ENCODE measurements around the gene SLF2. TPM values are rescaled to one million over a fixed set of nuclear protein-coding genes. Genes with fewer than 3 reads are reported as not detected.

Gene SLF2
- total RNA-seq, 3 donors from 2014 or later, result 16.6 to 18.6 (median 17.6) TPM

DNA sequence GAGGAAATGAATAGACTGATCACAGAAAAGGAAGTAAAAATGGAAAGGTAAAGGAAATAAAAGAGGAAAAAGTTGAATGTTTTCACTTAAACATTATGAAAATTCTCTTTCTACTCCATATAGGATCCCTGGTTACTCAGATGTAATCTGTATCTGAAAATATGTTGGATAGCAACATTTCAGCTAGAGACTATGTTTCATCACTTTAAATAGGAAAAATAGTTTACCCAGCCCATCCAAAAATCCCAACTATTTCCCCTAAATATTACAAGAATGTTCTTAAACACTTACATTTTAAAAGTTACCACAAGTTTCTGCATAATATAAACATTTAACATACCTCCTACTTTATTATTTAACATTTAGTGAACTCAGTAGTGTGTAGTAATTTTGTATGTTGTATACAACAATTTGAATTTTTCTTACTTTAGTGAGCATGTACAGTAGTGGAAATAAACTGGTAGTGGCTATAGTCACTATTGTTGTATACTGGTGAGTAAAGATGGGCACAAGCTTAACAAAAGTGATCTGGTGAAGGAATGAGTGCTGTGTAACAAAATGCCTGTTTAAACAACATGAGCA, 27.1 kb downstream of the SLF2 start:
- Mint-ChIP-seq H3K9me3 (no peaks in the 10 kb centered on the region), H3K27me3 (ENCODE audit: low read depth) (no peaks in the 10 kb centered on the region), H3K36me3 (ENCODE audit: insufficient read depth) (peaks cover 28% of the 10 kb centered on the region), H3K4me3 (no peak overlapping the region), H3K4me1 (ENCODE audit: low read depth) (peaks cover 16% of the 10 kb centered on the region)
- DNase-seq (no peak), ATAC-seq (no peak)

DNA sequence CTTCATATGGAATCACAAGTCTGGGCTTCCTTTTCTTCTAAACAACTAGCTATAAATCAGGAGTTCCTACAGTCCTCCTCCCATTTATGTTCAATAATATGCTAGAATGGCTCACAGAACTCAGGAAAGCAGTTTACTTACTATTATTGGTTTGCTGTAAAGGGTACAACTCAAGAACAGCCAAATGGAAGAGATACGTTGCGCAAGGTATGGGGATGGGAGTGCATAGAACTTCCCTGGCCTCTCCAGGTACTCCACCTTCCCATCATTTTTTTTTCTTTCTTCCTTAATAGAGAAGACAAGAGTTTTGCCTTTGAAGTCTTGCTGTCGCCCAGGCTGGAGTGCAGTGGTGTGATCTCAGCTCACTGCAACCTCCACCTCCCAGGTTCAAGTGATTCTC, 29.5 kb downstream of the SLF2 start:
- H3K4me3 Mint-ChIP-seq, result no peak overlapping the region
- peaks cover 16% of the 10 kb centered on the region for H3K4me1 Mint-ChIP-seq (ENCODE audit: low read depth)

DNA sequence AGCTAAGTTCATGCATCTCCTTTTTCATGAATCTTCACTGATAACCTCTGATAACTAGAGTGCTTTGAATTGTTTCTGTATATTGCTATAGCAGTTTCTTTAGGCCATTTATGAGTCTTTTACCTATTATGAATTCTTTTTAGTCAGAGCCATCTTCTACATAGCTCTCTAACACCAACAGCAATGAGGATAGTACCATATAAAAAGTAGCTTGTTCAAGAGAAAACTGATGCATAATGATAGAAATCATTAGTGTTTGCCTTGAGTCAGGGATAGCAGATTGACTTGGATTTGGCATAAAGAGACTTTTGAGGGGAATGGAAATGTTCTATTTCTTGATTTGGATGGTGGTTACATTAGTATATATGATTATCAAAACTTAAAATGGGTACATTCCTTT, 30.7 kb downstream of the SLF2 start:
- H3K27me3 Mint-ChIP-seq (ENCODE audit: low read depth), result no peaks in the 10 kb centered on the region
- peaks cover 16% of the 10 kb centered on the region for H3K4me1 Mint-ChIP-seq (ENCODE audit: low read depth)
- DNase-seq (no peak), ATAC-seq (peak in 1 of 2 donors; percentile 38)
- H3K9me3 Mint-ChIP-seq, result no peaks in the 10 kb centered on the region
- no peak overlapping the region for H3K4me3 Mint-ChIP-seq
- H3K36me3 Mint-ChIP-seq (ENCODE audit: insufficient read depth), result peaks cover 32% of the 10 kb centered on the region

More for the DNA sequence above, 29.5 kb downstream of the SLF2 start:
- DNase-seq (no peak), ATAC-seq (no peak)
- no peaks in the 10 kb centered on the region for H3K27me3 Mint-ChIP-seq (ENCODE audit: low read depth)
- peaks cover 30% of the 10 kb centered on the region for H3K36me3 Mint-ChIP-seq (ENCODE audit: insufficient read depth)
- no peaks in the 10 kb centered on the region for H3K9me3 Mint-ChIP-seq

DNA sequence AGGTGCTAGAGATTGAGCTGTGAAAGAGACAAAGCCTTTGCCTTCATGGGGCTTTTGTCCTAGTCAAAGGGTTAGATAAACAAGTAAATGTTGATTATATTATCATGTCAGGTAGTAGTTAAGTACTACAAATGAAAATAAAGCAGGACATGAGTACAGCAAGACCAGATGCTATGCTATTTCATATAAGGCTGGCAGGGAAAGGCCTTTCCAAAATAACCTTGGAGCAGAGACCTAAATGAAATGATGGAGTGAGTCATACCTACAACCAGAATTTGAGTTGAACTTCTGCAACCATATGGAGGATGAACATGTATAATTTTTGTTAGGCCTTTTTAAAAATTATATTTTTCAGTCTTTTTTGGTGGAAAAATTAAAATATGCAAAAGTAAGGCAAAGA, 33.0 kb downstream of the SLF2 start:
- Mint-ChIP-seq H3K9me3 (no peaks in the 10 kb centered on the region), H3K4me3 (no peak overlapping the region), H3K36me3 (ENCODE audit: insufficient read depth) (peaks cover 34% of the 10 kb centered on the region), H3K27me3 (ENCODE audit: low read depth) (no peaks in the 10 kb centered on the region), H3K4me1 (ENCODE audit: low read depth) (peaks cover 16% of the 10 kb centered on the region)
- ATAC-seq (no peak), DNase-seq (no peak)

DNA sequence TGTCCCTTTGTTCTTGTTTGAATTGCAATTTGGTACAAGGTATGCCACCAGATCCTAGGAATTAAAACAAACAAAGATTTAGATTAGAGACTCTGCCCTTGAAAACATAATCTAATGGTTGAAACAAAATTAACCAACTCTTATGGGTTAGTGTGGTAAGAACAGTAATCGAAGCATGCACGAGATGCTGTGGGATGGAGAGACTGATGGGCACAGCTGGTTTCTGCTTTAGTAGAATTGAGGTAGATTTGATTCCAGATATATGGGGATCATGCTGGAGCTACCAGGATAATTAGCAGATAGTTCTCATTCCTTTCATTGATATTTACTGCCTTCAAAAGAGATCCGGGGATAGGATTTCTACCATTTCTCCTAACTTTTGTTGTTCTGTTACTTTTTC, 36.2 kb downstream of the SLF2 start:
- DNase-seq (no peak), ATAC-seq (no peak)
- H3K4me1 Mint-ChIP-seq (ENCODE audit: low read depth), result peaks cover 3% of the 10 kb centered on the region
- no peak overlapping the region for H3K4me3 Mint-ChIP-seq
- no peaks in the 10 kb centered on the region for H3K27me3 Mint-ChIP-seq (ENCODE audit: low read depth)
- no peaks in the 10 kb centered on the region for H3K9me3 Mint-ChIP-seq
- H3K36me3 Mint-ChIP-seq (ENCODE audit: insufficient read depth), result peaks cover 18% of the 10 kb centered on the region

DNA sequence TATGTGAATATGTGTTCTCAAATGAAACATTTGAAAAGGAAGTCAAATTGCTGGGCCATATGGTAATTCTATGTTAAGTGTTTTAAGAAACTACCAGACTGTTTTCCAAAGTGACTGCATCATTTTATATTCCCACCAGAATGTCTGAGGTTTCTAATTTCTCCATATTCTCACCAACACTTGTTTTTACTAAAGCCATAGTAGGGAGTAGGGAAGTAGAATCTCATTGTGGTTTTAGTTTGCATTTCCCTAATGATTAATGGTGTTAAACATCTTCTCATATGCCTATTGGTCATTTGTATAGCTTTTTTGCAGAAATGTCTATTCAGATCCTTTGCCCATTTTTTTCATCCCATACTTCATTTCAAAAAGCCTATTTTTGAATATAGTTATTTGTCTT, 47.5 kb downstream of the SLF2 start:
- Mint-ChIP-seq H3K27me3 (ENCODE audit: low read depth) (no peaks in the 10 kb centered on the region), H3K4me1 (ENCODE audit: low read depth) (peaks cover 6% of the 10 kb centered on the region), H3K9me3 (no peaks in the 10 kb centered on the region), H3K36me3 (ENCODE audit: insufficient read depth) (peaks cover 35% of the 10 kb centered on the region), H3K4me3 (no peak overlapping the region)
- ATAC-seq, result no peak
- no peak for DNase-seq

DNA sequence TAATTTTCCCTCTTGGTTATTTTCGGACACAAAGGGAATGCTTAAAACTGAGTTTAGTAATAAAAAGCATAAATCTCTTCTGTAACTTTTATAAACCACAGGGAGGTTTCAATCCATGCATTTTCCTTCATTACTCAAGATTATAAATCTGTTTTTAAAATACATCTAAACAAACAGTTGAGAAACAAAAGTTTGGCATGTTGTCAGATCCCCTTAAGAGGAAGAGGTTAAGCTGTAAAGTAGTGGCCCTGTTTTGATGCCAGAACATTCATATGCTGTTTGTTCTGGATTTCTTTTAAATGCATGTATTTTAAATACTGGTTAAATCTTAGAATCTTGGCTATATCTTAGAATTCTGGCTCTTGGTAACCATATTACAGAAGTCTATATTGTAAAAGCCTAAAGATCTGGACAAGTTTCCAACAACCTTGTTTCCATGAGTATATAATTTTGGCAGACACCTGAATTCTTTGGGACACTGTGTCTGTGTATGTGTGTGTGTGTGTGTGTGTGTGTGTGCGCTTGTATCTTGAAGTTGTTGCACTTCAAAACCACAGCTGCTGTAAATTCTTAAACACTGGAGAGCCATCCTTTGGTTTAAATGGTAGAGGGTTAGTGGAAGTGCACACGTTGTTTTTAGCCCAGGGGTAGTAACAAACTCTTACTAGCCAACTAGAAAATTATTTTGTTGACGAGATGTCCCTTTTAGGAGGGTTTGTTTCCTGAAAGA, 49.8 kb downstream of the SLF2 start:
- peaks cover 28% of the 10 kb centered on the region for H3K36me3 Mint-ChIP-seq (ENCODE audit: insufficient read depth)
- H3K4me3 Mint-ChIP-seq, result no peak overlapping the region
- no peaks in the 10 kb centered on the region for H3K27me3 Mint-ChIP-seq (ENCODE audit: low read depth)
- ATAC-seq, result no peak
- H3K9me3 Mint-ChIP-seq, result no peaks in the 10 kb centered on the region
- H3K4me1 Mint-ChIP-seq (ENCODE audit: low read depth), result no peaks in the 10 kb centered on the region
- DNase-seq, result no peak

DNA sequence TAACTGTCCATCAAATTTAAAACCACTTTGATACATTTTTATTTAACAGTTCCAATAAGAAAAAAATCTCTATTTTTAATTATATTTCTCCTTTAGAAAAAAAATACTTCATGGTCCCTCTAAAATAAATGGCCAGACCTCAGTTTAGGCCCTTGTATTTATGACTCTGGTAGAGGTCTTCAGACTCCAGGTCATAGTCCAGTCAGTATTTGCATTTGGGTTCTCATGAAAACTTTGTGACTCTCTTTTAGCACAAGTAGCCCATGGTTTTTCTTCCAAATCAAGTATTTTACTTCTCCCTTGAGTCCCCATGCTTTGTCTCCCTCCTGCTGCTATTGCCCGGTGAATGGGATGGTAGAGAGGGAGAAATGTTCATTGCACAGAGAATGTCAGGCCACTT, 51.1 kb downstream of the SLF2 start:
- ATAC-seq (no peak), DNase-seq (no peak)
- H3K9me3 Mint-ChIP-seq, result no peaks in the 10 kb centered on the region
- H3K27me3 Mint-ChIP-seq (ENCODE audit: low read depth), result no peaks in the 10 kb centered on the region
- H3K36me3 Mint-ChIP-seq (ENCODE audit: insufficient read depth), result peaks cover 24% of the 10 kb centered on the region
- peaks cover 8% of the 10 kb centered on the region for H3K4me1 Mint-ChIP-seq (ENCODE audit: low read depth)
- no peak overlapping the region for H3K4me3 Mint-ChIP-seq

DNA sequence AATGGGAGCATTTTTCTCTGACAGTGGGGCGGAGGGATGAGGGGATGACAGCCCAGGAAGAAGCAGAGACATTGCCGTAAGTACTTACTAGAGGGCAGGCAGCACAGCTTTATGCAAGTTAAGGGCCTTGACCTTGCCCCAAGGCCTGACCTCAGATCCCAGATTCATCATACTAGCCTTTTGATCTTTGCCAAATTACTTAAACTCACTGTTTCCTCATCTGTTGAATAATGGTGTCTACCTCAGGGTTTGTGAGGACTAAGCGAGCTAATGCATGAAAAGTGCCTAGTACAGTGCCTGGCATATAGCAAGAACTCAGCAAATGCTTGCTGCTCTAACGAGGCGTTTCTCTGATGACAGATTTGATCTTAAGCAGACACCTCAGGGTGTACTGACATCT, 53.1 kb downstream of the SLF2 start:
- Mint-ChIP-seq H3K27me3 (ENCODE audit: low read depth) (no peaks in the 10 kb centered on the region), H3K4me1 (ENCODE audit: low read depth) (peaks cover 11% of the 10 kb centered on the region), H3K4me3 (no peak overlapping the region), H3K9me3 (no peaks in the 10 kb centered on the region), H3K36me3 (ENCODE audit: insufficient read depth) (peaks cover 13% of the 10 kb centered on the region)
- DNase-seq (no peak), ATAC-seq (no peak)

DNA sequence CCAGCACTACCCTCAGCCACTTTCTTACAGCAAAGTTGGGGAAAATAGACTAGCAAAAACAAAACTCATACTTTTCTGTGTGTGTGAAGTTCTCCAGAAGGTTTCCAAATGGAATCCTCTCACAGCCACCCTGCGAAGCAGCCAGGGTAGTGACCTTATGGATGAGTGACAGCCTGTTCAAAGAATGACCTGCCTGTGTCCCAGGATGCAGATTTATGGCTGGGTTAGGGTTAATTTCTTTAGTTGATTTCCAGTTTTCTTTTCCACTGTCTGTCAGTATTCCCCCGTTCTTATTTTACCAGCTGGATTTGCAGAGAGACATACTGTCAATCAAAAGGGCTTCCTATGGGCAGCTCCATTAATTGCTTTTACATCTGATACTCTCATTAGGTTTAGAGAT, 54.1 kb downstream of the SLF2 start:
- Mint-ChIP-seq H3K27me3 (ENCODE audit: low read depth) (no peaks in the 10 kb centered on the region), H3K4me3 (no peak overlapping the region)

DNA sequence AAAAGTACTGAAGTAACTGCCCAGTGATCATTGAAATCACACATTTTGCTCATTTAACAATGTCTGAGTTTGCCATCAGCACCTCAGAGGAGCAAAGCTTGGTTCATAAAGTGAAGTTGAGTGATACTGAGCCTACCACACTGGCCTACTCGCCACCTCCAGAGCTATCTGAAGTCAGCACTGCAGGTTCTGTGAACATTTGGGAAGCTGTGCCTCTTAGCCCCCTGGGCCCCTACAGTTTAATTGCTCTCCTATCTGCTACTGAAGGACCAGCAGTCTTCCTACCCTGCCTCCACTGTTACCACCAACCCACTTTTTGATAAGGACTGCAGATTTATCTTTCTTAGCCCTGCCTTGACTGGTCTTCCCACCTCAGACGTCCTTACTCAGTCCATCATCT, 54.6 kb downstream of the SLF2 start:
- no peak overlapping the region for H3K4me3 Mint-ChIP-seq
- peaks cover 11% of the 10 kb centered on the region for H3K4me1 Mint-ChIP-seq (ENCODE audit: low read depth)
- no peaks in the 10 kb centered on the region for H3K9me3 Mint-ChIP-seq
- DNase-seq (no peak), ATAC-seq (no peak)
- peaks cover 8% of the 10 kb centered on the region for H3K36me3 Mint-ChIP-seq (ENCODE audit: insufficient read depth)
- no peaks in the 10 kb centered on the region for H3K27me3 Mint-ChIP-seq (ENCODE audit: low read depth)

More for the DNA sequence above, 54.1 kb downstream of the SLF2 start:
- peaks cover 8% of the 10 kb centered on the region for H3K36me3 Mint-ChIP-seq (ENCODE audit: insufficient read depth)
- H3K9me3 Mint-ChIP-seq, result no peaks in the 10 kb centered on the region
- DNase-seq, result no peak
- ATAC-seq, result no peak
- H3K4me1 Mint-ChIP-seq (ENCODE audit: low read depth), result peaks cover 11% of the 10 kb centered on the region

DNA sequence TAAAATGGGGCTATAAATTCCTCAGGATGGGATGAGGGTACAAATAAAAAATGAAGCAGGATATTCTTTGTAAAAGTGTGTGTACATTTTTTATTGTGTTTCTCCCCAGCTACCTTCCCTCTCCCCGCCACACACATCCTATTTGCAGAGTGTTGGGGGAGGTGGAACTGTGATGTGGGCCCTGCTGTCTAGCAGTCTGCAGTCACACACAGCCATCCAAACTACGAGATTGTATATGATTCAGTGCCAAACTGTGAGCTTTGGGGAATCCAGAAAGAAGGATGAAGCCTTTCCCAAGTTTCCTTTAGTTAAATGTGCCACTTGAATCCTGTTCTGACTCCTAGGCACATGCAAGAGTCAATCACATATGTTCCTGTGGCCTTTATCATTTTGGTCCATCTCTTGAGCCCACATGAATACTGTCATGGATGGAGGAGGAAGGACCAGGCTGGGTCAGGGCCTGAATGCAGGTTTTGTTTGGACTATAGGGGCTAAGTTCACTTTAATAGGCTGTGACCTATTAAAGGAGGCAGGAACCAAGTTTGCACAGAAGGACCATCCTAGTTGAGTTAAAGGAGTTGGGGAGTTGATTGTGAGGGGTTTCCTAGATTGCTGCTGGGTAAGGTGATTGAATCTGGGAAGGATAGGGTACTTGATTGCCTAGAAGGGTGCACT, 55.4 kb downstream of the SLF2 start:
- peak overlapping the region; percentile 67 for H3K4me3 Mint-ChIP-seq
- no peaks in the 10 kb centered on the region for H3K27me3 Mint-ChIP-seq (ENCODE audit: low read depth)
- H3K4me1 Mint-ChIP-seq (ENCODE audit: low read depth), result peaks cover 11% of the 10 kb centered on the region
- H3K9me3 Mint-ChIP-seq, result no peaks in the 10 kb centered on the region
- no peak for DNase-seq
- no peak for ATAC-seq
- H3K36me3 Mint-ChIP-seq (ENCODE audit: insufficient read depth), result peaks cover 3% of the 10 kb centered on the region

DNA sequence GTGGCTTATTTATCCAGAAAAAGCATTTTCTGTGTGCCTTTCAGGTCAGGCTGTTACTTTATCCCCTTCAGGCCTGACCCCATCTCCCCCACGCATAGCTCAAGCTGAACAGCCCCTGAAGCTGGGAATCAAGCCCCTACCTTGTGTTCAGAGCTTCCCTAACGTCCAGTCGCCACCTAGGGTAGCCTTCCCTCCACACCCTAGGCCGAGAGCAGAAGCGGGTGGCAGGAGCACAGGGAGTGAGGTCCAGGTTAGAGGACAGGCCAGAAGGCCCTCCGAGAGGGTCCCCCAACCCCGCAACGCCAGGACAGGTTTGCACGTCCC, 56.1 kb downstream of the SLF2 start:
- peak in 1 of 2 donors; percentile 20 for ATAC-seq
- peaks cover 11% of the 10 kb centered on the region for H3K4me1 Mint-ChIP-seq (ENCODE audit: low read depth)

DNA sequence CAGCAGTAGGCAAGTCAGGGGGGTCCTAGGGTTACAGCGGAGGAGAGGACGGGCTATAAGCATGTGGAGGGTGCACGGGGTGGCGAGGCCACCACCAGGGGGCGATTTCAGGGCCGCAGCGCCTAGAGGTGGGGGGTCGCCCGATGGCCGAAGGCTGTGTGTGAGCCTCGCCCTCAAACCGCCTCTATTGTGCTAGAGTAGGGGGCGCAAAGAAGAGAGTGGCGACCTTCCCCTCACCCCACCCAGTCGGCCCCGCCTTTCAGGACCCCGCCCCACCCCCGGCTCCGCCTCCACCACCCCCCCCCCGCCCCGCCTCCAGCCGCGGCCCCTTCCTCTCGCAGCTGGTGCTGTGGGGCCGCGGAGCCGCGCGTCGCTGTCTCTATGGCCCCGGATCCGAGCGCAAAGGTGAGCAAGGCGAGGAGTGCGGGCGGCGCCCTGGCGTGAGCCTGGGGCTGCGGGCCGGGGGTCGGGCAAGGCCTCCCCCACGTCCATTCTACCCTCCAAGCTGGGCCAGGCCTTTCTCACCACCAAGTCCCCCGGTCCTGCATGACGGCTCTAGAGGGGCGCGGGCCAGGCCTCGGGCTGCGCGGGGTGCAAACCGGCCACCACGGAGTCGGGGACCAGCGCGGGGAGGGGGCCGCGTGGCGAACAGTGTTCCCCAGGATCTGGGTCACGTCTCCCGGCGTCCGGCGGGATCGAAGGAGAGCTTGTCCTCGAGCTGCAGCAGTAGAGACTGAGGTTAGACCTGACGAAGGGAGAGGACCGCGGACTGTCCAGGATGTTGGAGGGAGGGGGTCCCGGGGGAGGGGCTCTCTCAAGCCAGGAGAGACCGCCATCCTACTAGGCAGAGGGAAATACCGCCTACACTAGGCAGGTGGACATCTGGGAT, 56.7 kb downstream of the SLF2 start, which contains the start of gene SEMA4G:
Gene SEMA4G, plus strand, starts transcription at position 318 of the 889 bp plus-strand sequence. CDS start 3,409 bp downstream, outside the sequence.
- ATAC-seq (peak; percentile 82 to 84), DNase-seq (peak; percentile 41)
- H3K4me3 Mint-ChIP-seq, result peak within 1 kb of the TSS; percentile 67
- peaks cover 2% of the 10 kb centered on the region for H3K36me3 Mint-ChIP-seq (ENCODE audit: insufficient read depth)
- H3K4me1 Mint-ChIP-seq (ENCODE audit: low read depth), result peaks cover 11% of the 10 kb centered on the region
- H3K9me3 Mint-ChIP-seq, result no peaks in the 10 kb centered on the region
- no peaks in the 10 kb centered on the region for H3K27me3 Mint-ChIP-seq (ENCODE audit: low read depth)

More for the DNA sequence above, 56.1 kb downstream of the SLF2 start:
- no peaks in the 10 kb centered on the region for H3K27me3 Mint-ChIP-seq (ENCODE audit: low read depth)
- no peaks in the 10 kb centered on the region for H3K9me3 Mint-ChIP-seq
- H3K4me3 Mint-ChIP-seq, result peak overlapping the region; percentile 67
- DNase-seq, result no peak
- peaks cover 2% of the 10 kb centered on the region for H3K36me3 Mint-ChIP-seq (ENCODE audit: insufficient read depth)
